Measurements from ENCODE around the gene CORO2A. TPM values are rescaled to one million over a fixed set of nuclear protein-coding genes. Genes with fewer than 3 reads are reported as not detected.

The CORO2A gene
- total RNA-seq, 1 experiment from 2014 or later = 19.8 TPM

GRCh38 chr9:98142182-98142907, 50.1 kb downstream of the CORO2A start:
- Histone ChIP-seq H3K4me1 (replicated peaks; ENCODE audit: insufficient read depth) (peaks cover 54% of the 10 kb centered on the region), H3K27ac (peak overlapping the region; percentile 68), H4K20me1 (ENCODE audit: insufficient read depth) (no peaks in the 10 kb centered on the region), H3K4me2 (peak overlapping the region; percentile 63), H3K9me2 (ENCODE audit: insufficient read depth) (no peaks in the 10 kb centered on the region), H2AFZ (0 out of 2 replicates have a peak overlapping the region, but pooled peaks have one; percentile 26), H3K36me3 (ENCODE audit: low read depth) (no peaks in the 10 kb centered on the region), H3K9me3 (ENCODE audit: insufficient read depth, low read depth) (no peaks in the 10 kb centered on the region), H3K79me2 (ENCODE audit: low read depth) (no peaks in the 10 kb centered on the region), H3K4me3 (no peak overlapping the region), H3K27me3 (ENCODE audit: insufficient read depth, low read depth) (no peaks in the 10 kb centered on the region), H3F3A (ENCODE audit: insufficient read depth, low read depth) (peaks cover 36% of the 10 kb centered on the region)
- BruUV-seq (replicated peaks) = no TSS peak
- DNase-seq = peak; percentile 90 to 98
- ChIA-PET POLR2A (ENCODE audit: unreplicated experiment) (interaction anchor here (0.5 to 0.7 kb wide), 2 partner anchors 50 to 51 kb away, joined by 3 to 4 read pairs; partner anchors contain the start of gene CORO2A), CTCF (no interaction called here)
- no peak for TF ChIP-seq EZH2 (IDR thresholded peaks at IDR 0.05; ENCODE audit: low read depth)
- TF ChIP-seq, protein P1, sequence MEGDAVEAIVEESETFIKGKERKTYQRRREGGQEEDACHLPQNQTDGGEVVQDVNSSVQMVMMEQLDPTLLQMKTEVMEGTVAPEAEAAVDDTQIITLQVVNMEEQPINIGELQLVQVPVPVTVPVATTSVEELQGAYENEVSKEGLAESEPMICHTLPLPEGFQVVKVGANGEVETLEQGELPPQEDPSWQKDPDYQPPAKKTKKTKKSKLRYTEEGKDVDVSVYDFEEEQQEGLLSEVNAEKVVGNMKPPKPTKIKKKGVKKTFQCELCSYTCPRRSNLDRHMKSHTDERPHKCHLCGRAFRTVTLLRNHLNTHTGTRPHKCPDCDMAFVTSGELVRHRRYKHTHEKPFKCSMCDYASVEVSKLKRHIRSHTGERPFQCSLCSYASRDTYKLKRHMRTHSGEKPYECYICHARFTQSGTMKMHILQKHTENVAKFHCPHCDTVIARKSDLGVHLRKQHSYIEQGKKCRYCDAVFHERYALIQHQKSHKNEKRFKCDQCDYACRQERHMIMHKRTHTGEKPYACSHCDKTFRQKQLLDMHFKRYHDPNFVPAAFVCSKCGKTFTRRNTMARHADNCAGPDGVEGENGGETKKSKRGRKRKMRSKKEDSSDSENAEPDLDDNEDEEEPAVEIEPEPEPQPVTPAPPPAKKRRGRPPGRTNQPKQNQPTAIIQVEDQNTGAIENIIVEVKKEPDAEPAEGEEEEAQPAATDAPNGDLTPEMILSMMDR (conservative IDR thresholded peaks at IDR 0.05) = no peak
- intact Hi-C loops (cut with micrococcal nuclease; ENCODE audit: unreplicated experiment) = loop anchor here (1.0 to 2.0 kb wide), 2 partner anchors 24 to 50 kb away; partner anchors contain the start of genes CORO2A and TRIM14

- no peaks in the 10 kb centered on the region for H4K20me1 ChIP-seq (ENCODE audit: insufficient read depth)
- no peak for TF ChIP-seq EZH2 (IDR thresholded peaks at IDR 0.05; ENCODE audit: low read depth)
- TF ChIP-seq, protein P1 (conservative IDR thresholded peaks at IDR 0.05) = no peak
- no TSS peak for BruUV-seq (replicated peaks)
- no peaks in the 10 kb centered on the region for H3K79me2 ChIP-seq (ENCODE audit: low read depth)
- no peak overlapping the region for H3K4me2 ChIP-seq
- no peaks in the 10 kb centered on the region for H3K36me3 ChIP-seq (ENCODE audit: low read depth)
- H3K4me3 ChIP-seq = no peak overlapping the region
- H2AFZ ChIP-seq = no peak overlapping the region
- intact Hi-C loops (cut with micrococcal nuclease; ENCODE audit: unreplicated experiment) = no loop called here
- POLR2A ChIA-PET (ENCODE audit: unreplicated experiment) = no interaction called here
- H3K4me1 ChIP-seq (replicated peaks; ENCODE audit: insufficient read depth) = peaks cover 37% of the 10 kb centered on the region
- no peaks in the 10 kb centered on the region for H3K27me3 ChIP-seq (ENCODE audit: insufficient read depth, low read depth)
- peaks cover 21% of the 10 kb centered on the region; the same call in 1 of the 2 replicates for H3F3A ChIP-seq (ENCODE audit: insufficient read depth, low read depth)
- no peaks in the 10 kb centered on the region for H3K9me3 ChIP-seq (ENCODE audit: insufficient read depth, low read depth)
- CTCF ChIA-PET = interaction anchor here (0.7 kb wide), 1 partner anchor 858 kb away, joined by 7 read pairs; no protein-coding TSS in a partner anchor
- no peak overlapping the region for H3K27ac ChIP-seq
- H3K9me2 ChIP-seq (ENCODE audit: insufficient read depth) = no peaks in the 10 kb centered on the region
- no peak for DNase-seq
Measured at GRCh38 chr9:98140503-98140902, 51.9 kb downstream of the CORO2A start.

DNA sequence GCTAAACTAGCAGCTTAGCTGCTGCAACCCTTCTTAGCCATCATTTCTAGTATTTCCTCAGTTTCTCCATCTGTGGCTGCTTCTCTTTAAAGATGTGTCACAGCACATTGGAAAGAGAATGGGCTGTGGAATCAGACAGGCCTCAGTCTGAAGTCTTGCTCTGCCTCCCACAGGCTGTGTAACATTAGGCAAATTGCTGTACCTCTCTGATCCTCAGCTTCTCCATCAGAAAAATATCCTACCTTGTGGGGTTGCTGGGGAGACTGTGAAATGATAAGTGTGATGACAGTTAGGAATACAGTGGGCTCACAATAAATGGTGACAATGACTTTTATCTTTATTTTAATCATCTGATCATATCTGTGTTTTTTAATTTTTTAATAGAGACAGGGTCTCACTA, 55.9 kb downstream of the CORO2A start:
- no peaks in the 10 kb centered on the region for H3K27me3 ChIP-seq (ENCODE audit: insufficient read depth, low read depth)
- no peaks in the 10 kb centered on the region for H3K79me2 ChIP-seq (ENCODE audit: low read depth)
- no peaks in the 10 kb centered on the region for H3K9me3 ChIP-seq (ENCODE audit: insufficient read depth, low read depth)
- TF ChIP-seq, protein P1 (conservative IDR thresholded peaks at IDR 0.05) = no peak
- no peak for TF ChIP-seq EZH2 (IDR thresholded peaks at IDR 0.05; ENCODE audit: low read depth)
- H2AFZ ChIP-seq = no peak overlapping the region
- BruUV-seq (replicated peaks) = no TSS peak
- no peaks in the 10 kb centered on the region for H4K20me1 ChIP-seq (ENCODE audit: insufficient read depth)
- H3K4me2 ChIP-seq = no peak overlapping the region
- DNase-seq = no peak
- CTCF ChIA-PET = no interaction called here
- H3K36me3 ChIP-seq (ENCODE audit: low read depth) = no peaks in the 10 kb centered on the region
- intact Hi-C loops (cut with micrococcal nuclease; ENCODE audit: unreplicated experiment) = no loop called here
- H3F3A ChIP-seq (ENCODE audit: insufficient read depth, low read depth) = no peaks in the 10 kb centered on the region
- H3K4me3 ChIP-seq = no peak overlapping the region
- H3K27ac ChIP-seq = no peak overlapping the region
- H3K4me1 ChIP-seq (replicated peaks; ENCODE audit: insufficient read depth) = peaks cover 5% of the 10 kb centered on the region
- H3K9me2 ChIP-seq (ENCODE audit: insufficient read depth) = no peaks in the 10 kb centered on the region
- POLR2A ChIA-PET (ENCODE audit: unreplicated experiment) = no interaction called here
